ENCODE measurements around the gene TSEN15. TPM values are rescaled to one million over a fixed set of nuclear protein-coding genes. Genes with fewer than 3 reads are reported as not detected.

TSEN15 gene
- total RNA-seq, 1 donor from 2014 or later = 61.2 TPM

GRCh38 chr1:184074383-184074782, 22.9 kb downstream of the TSEN15 start:
- H3K27me3 Mint-ChIP-seq = no peaks in the 10 kb centered on the region
- no peak overlapping the region for H3K4me3 Mint-ChIP-seq
- TF ChIP-seq CTCF (IDR thresholded peaks at IDR 0.05) = no peak
- H3K4me1 Mint-ChIP-seq = no peaks in the 10 kb centered on the region
- no peak overlapping the region for H3K27ac Mint-ChIP-seq
- ChIA-PET POLR2A (no interaction called here), CTCF (no interaction called here)
- H3K9me3 Mint-ChIP-seq = no peaks in the 10 kb centered on the region
- ATAC-seq (ENCODE audit: low read depth) (no peak), DNase-seq (no peak)
- intact Hi-C loops (cut with micrococcal nuclease) = loop anchor here (2.0 to 10.0 kb wide), 2 partner anchors 490 to 616 kb away; no protein-coding TSS in a partner anchor
- H3K36me3 Mint-ChIP-seq (ENCODE audit: low read depth) = peaks cover 19% of the 10 kb centered on the region

- POLR2A ChIA-PET = no interaction called here
- ATAC-seq (ENCODE audit: low read depth) (no peak), DNase-seq (no peak)
- CTCF ChIA-PET = interaction anchor here (1.3 kb wide), 1 partner anchor 616 kb away, joined by 4 read pairs; no protein-coding TSS in a partner anchor
- Mint-ChIP-seq H3K27me3 (no peaks in the 10 kb centered on the region), H3K4me3 (no peak overlapping the region), H3K27ac (no peak overlapping the region), H3K4me1 (no peaks in the 10 kb centered on the region), H3K9me3 (no peaks in the 10 kb centered on the region), H3K36me3 (ENCODE audit: low read depth) (peaks cover 15% of the 10 kb centered on the region)
- no peak for TF ChIP-seq CTCF (IDR thresholded peaks at IDR 0.05)
- intact Hi-C loops (cut with micrococcal nuclease) = loop anchor here (1.0 to 10.0 kb wide), 3 partner anchors 147 to 615 kb away; no protein-coding TSS in a partner anchor
These were observed 23.8 kb downstream of the TSEN15 start for GRCh38 chr1:184075055-184076029.

- no peaks in the 10 kb centered on the region for H3K4me1 Mint-ChIP-seq
- POLR2A ChIA-PET = no interaction called here
- no peaks in the 10 kb centered on the region for H3K36me3 Mint-ChIP-seq (ENCODE audit: low read depth)
- DNase-seq (no peak), ATAC-seq (ENCODE audit: low read depth) (no peak)
- CTCF ChIA-PET = no interaction called here
- no peak overlapping the region for H3K27ac Mint-ChIP-seq
- no peak for TF ChIP-seq CTCF (IDR thresholded peaks at IDR 0.05)
- H3K27me3 Mint-ChIP-seq = no peaks in the 10 kb centered on the region
- intact Hi-C loops (cut with micrococcal nuclease) = loop anchor here (10.0 kb wide), 1 partner anchor 486 kb away; no protein-coding TSS in a partner anchor
- no peaks in the 10 kb centered on the region for H3K9me3 Mint-ChIP-seq
- H3K4me3 Mint-ChIP-seq = no peak overlapping the region
These were observed 27.2 kb downstream of the TSEN15 start for GRCh38 chr1:184078564-184079249.

GRCh38 chr1:184080309-184080708, 28.8 kb downstream of the TSEN15 start:
- POLR2A ChIA-PET = no interaction called here
- intact Hi-C loops (cut with micrococcal nuclease) = no loop called here
- Mint-ChIP-seq H3K4me3 (no peak overlapping the region), H3K9me3 (no peaks in the 10 kb centered on the region), H3K4me1 (no peaks in the 10 kb centered on the region), H3K27ac (no peak overlapping the region), H3K36me3 (ENCODE audit: low read depth) (no peaks in the 10 kb centered on the region), H3K27me3 (no peaks in the 10 kb centered on the region)
- ATAC-seq (ENCODE audit: low read depth) = no peak
- DNase-seq = no peak
- TF ChIP-seq CTCF (IDR thresholded peaks at IDR 0.05) = no peak
- CTCF ChIA-PET = no interaction called here
